OCI-LY7 (cell line): ENCODE data around the gene GMDS.

ENCODE experiments used
- CTCF ChIP-seq: fragments of 200-600 bp; sonication (generic); conservative IDR thresholded peaks from 2 replicates; pipeline ENCODE4 v1.5.1; 2014; ENCODE audit warnings: mild to moderate bottlenecking, antibody characterized with exemption, low read length, moderate library complexity, mixed read lengths
- EZH2phosphoT487 ChIP-seq: fragments of 200-600 bp; sonication (generic); IDR thresholded peaks from 2 replicates; pipeline ENCODE4 v1.6.1; 2018; ENCODE audit warnings: low read depth, borderline replicate concordance, mild to moderate bottlenecking, mixed run types, antibody characterized with exemption, low read length, moderate library complexity, mixed read lengths

- TF ChIP-seq CTCF: no peak
- TF ChIP-seq EZH2phosphoT487: no peak
Measured at GRCh38 chr6:2240961-2241360, 4.4 kb downstream of the GMDS start.
